AG09309 (cell line): ENCODE data around the gene ERCC1.

Source experiments
- DNase-seq: peaks from one replicate; pipeline ENCODE4 v3.0.0-alpha.2; 2010; ENCODE audit warnings: low read depth
- H3K4me3 ChIP-seq: 2 replicates; pipeline ENCODE4 v1.5.1; 2011; ENCODE audit warnings: mild to moderate bottlenecking, low read depth, low read length, moderate library complexity; ENCODE audit not compliant: control insufficient read depth
- TF ChIP-seq, protein P1 (sequence below): IDR thresholded peaks from 2 replicates; pipeline ENCODE4 v1.5.1; 2011; ENCODE audit warnings: mild to moderate bottlenecking, low read depth, low read length, inconsistent platforms; ENCODE audit not compliant: insufficient read depth, control insufficient read depth; ENCODE audit errors: missing control alignments

ERCC1 gene

DNA sequence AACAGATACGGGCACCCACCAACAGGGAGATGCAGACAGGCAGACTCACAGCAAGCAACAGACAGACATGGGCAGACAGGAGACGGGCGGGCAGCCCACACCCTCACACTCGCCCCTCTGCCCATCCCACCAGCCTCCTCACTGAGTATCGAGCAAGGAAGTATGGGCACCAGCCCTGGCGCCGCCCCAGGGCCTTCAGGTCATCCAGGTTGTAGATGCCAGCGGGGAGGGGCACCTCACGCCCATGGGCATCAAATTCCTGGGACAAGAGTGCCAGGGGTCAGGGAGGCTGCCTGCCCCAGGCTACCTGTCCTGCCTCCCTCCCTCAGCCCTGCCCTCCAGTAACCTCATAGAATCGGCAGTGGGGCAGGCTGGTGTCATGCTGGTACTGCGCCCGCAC lies 59.0 kb downstream of the ERCC1 start:
- DNase-seq = no peak
- TF ChIP-seq, protein P1, sequence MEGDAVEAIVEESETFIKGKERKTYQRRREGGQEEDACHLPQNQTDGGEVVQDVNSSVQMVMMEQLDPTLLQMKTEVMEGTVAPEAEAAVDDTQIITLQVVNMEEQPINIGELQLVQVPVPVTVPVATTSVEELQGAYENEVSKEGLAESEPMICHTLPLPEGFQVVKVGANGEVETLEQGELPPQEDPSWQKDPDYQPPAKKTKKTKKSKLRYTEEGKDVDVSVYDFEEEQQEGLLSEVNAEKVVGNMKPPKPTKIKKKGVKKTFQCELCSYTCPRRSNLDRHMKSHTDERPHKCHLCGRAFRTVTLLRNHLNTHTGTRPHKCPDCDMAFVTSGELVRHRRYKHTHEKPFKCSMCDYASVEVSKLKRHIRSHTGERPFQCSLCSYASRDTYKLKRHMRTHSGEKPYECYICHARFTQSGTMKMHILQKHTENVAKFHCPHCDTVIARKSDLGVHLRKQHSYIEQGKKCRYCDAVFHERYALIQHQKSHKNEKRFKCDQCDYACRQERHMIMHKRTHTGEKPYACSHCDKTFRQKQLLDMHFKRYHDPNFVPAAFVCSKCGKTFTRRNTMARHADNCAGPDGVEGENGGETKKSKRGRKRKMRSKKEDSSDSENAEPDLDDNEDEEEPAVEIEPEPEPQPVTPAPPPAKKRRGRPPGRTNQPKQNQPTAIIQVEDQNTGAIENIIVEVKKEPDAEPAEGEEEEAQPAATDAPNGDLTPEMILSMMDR = no peak
- no peak overlapping the region for H3K4me3 ChIP-seq

DNA sequence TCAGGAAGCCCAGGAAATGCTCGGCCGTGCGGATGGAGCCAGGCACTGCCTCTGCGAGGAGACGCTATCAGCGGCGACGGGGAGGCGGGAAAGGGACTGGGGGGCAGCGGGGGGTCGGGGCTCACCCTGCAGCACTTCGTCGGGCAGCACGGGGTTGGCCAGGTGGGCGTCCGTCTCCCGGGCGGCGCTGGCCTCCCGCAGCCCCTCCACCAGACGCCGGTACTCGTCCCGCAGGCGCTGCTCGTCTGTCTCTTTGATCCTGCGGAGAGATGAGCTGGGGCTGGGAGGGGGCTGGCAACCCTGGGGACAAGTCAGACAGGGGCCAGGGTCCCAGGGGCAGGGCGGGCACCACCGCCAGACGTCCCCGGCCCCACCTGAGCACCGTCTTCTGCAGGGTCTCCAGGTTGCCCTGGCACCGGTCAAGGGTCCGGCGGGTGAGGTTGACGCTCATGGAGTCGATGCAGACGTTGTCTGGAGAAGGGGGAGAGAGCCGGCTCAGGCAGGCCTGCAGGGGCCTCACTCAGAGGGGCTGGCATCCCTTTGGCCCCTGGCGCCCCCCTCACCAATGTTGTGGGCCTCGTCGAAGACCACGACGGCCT lies 59.8 kb downstream of the ERCC1 start:
- TF ChIP-seq, protein P1 = no peak
- no peak for DNase-seq

DNA sequence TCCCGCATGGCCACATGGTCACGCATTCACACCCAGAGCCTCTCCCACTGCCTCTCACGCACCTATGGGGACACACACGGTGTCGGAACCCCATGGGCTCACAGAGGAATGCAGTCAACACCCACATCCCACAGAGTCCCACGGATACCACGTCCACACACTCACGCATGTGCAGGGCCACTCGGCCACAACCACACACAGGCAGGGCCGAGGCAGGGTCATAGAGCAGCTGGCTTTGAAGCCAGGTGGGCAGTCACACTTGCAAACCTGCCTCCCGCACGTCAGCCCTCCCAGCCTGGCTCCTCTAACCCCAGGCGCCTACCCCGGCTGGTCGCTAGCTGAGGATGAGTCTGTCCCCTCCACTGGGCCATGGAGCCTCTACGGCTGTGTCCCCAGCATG lies 61.4 kb downstream of the ERCC1 start:
- DNase-seq = no peak
- TF ChIP-seq, protein P1 = no peak
- H3K4me3 ChIP-seq = no peak overlapping the region

More for the DNA sequence above, 59.8 kb downstream of the ERCC1 start:
- H3K4me3 ChIP-seq = no peak overlapping the region

DNA sequence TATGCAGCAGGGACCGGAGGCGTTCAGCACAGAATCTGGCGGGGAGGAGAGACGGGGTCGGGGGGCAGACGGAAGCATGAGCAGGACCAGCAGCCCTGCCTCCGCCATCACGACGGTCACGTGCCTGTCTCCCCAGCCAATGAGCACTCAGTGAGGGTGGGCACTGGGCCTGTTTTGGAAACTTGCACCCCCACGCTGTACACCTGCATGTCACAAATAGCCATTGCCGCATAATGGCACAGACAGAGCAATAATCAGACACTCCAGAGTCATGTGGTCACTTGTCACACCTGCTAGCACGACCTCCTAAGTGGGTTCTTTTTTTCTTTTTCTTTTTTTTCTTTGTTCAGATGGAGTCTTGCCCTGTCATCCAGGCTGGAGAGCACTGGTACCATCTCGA lies 62.1 kb downstream of the ERCC1 start:
- DNase-seq = no peak
- H3K4me3 ChIP-seq = no peak overlapping the region

DNA sequence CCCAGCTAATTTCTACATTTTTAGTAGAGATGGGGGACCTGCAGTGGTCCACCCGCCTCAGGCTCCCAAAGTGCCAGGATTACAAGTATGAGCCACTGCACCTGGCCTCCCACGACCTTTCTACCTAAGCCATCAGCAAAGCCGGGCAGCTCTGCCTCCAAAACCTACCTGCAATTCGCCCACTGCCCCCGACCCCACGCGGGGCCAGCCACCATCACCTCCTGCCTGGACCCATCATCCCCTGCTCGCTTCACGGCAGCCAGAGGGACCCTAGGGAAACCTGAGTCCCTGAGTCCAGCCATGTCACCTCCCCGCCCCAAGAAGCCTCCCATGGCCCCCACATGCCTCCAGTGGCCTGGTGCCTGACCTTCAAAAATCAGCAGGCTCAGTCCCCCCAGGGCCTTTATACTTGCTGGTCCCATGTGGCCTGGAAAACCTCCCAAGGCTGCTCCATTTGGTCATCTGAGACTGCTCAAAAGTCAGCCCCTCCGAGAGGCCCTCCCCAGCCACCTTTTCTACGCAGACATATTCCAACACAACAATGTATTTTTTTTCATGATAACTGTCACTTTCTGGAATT lies 65.4 kb downstream of the ERCC1 start:
- DNase-seq = no peak
- TF ChIP-seq, protein P1 = no peak
- no peak overlapping the region for H3K4me3 ChIP-seq

More for the DNA sequence above, 62.1 kb downstream of the ERCC1 start:
- TF ChIP-seq, protein P1 = no peak

DNA sequence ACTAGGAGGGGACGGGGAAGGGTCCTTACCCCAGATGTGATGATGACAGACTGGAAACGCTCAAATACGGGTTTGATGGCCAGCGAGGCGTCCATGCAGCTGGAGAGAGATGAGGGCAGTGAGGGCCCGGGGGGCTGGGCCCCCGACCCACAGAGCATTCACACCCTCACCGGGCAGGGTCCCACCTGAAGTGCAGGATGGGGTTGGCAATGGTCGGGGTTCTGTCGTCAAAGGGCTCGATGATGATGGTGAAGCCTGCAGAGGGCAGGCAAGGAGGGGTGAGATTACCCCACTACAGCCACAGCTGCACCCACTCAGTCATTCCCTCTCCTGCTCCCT lies 66.3 kb downstream of the ERCC1 start:
- no peak overlapping the region for H3K4me3 ChIP-seq
- DNase-seq = no peak
- TF ChIP-seq, protein P1 = no peak
